ENCODE data around the gene ABHD3.
"Not testable (repeated sequence)": the region's sequence is repeated elsewhere in the genome, so short reads cannot be mapped to it uniquely, and the experiment has no call there.

ABHD3 gene

GRCh38 chr18:21704603-21705364, at the start of gene ABHD3:
ABHD3 (minus strand) TSS chr18:21704774; CDS start chr18:21704665, 109 bp downstream.
- DNase-seq (ENCODE audit: low read depth in 1 of 2, low spot score in 1 of 2) = peak; percentile 80 to 92
- TF ChIP-seq JUND (IDR thresholded peaks at IDR 0.05; ENCODE audit: low read depth) = no peak
- in situ Hi-C loops (cut with HindIII; ENCODE audit: low pct_unique_long_range_greater_than_20kb, low sequenced_read_pairs) = no loop called here

- in situ Hi-C loops (cut with HindIII; ENCODE audit: low pct_unique_long_range_greater_than_20kb, low sequenced_read_pairs) = no loop called here
- DNase-seq (ENCODE audit: low read depth in 1 of 2, low spot score in 1 of 2) = no peak
- no peak for TF ChIP-seq JUND (IDR thresholded peaks at IDR 0.05; ENCODE audit: low read depth)
These were observed 43.5 kb upstream of the ABHD3 start for GRCh38 chr18:21747764-21748693.

GRCh38 chr18:21747268-21747667, 42.7 kb upstream of the ABHD3 start:
- no peak for TF ChIP-seq JUND (IDR thresholded peaks at IDR 0.05; ENCODE audit: low read depth)
- in situ Hi-C loops (cut with HindIII; ENCODE audit: low pct_unique_long_range_greater_than_20kb, low sequenced_read_pairs) = no loop called here
- no peak for DNase-seq (ENCODE audit: low read depth in 1 of 2, low spot score in 1 of 2)

GRCh38 chr18:21745231-21745630, 40.7 kb upstream of the ABHD3 start:
- no peak for TF ChIP-seq JUND (IDR thresholded peaks at IDR 0.05; ENCODE audit: low read depth)
- in situ Hi-C loops (cut with HindIII; ENCODE audit: low pct_unique_long_range_greater_than_20kb, low sequenced_read_pairs) = no loop called here

GRCh38 chr18:21743166-21743832, 38.7 kb upstream of the ABHD3 start:
- no peak for TF ChIP-seq JUND (IDR thresholded peaks at IDR 0.05; ENCODE audit: low read depth)
- no peak for DNase-seq (ENCODE audit: low read depth in 1 of 2, low spot score in 1 of 2)
- in situ Hi-C loops (cut with HindIII; ENCODE audit: low pct_unique_long_range_greater_than_20kb, low sequenced_read_pairs) = no loop called here

More at GRCh38 chr18:21745231-21745630, 40.7 kb upstream of the ABHD3 start:
- DNase-seq (ENCODE audit: low read depth in 1 of 2, low spot score in 1 of 2) = no peak

GRCh38 chr18:21742315-21742687, 37.7 kb upstream of the ABHD3 start:
- DNase-seq (ENCODE audit: low read depth in 1 of 2, low spot score in 1 of 2) = no peak
- no peak for TF ChIP-seq JUND (IDR thresholded peaks at IDR 0.05; ENCODE audit: low read depth)
- in situ Hi-C loops (cut with HindIII; ENCODE audit: low pct_unique_long_range_greater_than_20kb, low sequenced_read_pairs) = no loop called here

GRCh38 chr18:21741562-21742314, 37.2 kb upstream of the ABHD3 start:
- in situ Hi-C loops (cut with HindIII; ENCODE audit: low pct_unique_long_range_greater_than_20kb, low sequenced_read_pairs) = no loop called here
- TF ChIP-seq JUND (IDR thresholded peaks at IDR 0.05; ENCODE audit: low read depth) = no peak
- no peak for DNase-seq (ENCODE audit: low read depth in 1 of 2, low spot score in 1 of 2)

- no peak for DNase-seq (ENCODE audit: low read depth in 1 of 2, low spot score in 1 of 2)
- in situ Hi-C loops (cut with HindIII; ENCODE audit: low pct_unique_long_range_greater_than_20kb, low sequenced_read_pairs) = no loop called here
These were observed 36.7 kb upstream of the ABHD3 start for GRCh38 chr18:21741312-21741561.

GRCh38 chr18:21740538-21741311, 36.2 kb upstream of the ABHD3 start, which contains the start of gene MIB1:
MIB1 (plus strand) TSS chr18:21740792; CDS start chr18:21741584, 792 bp downstream.
- in situ Hi-C loops (cut with HindIII; ENCODE audit: low pct_unique_long_range_greater_than_20kb, low sequenced_read_pairs) = no loop called here
- peak; percentile 64 to 96 for DNase-seq (ENCODE audit: low read depth in 1 of 2, low spot score in 1 of 2)
- TF ChIP-seq JUND (IDR thresholded peaks at IDR 0.05; ENCODE audit: low read depth) = no peak

More at GRCh38 chr18:21741312-21741561, 36.7 kb upstream of the ABHD3 start:
- no peak for TF ChIP-seq JUND (IDR thresholded peaks at IDR 0.05; ENCODE audit: low read depth)

- DNase-seq (ENCODE audit: low read depth in 1 of 2, low spot score in 1 of 2) = peak in 1 of 2 experiments; percentile 14
- in situ Hi-C loops (cut with HindIII; ENCODE audit: low pct_unique_long_range_greater_than_20kb, low sequenced_read_pairs) = no loop called here
- no peak for TF ChIP-seq JUND (IDR thresholded peaks at IDR 0.05; ENCODE audit: low read depth)
These were observed 35.3 kb upstream of the ABHD3 start for GRCh38 chr18:21739604-21740537.

- DNase-seq (ENCODE audit: low read depth in 1 of 2, low spot score in 1 of 2); in situ Hi-C loops (cut with HindIII; ENCODE audit: low pct_unique_long_range_greater_than_20kb, low sequenced_read_pairs): not testable (repeated sequence)
These were observed 32.4 kb upstream of the ABHD3 start for GRCh38 chr18:21736926-21737325.

All from T47D (cell line).